ENCODE data around the gene PLIN5.
"Not testable (repeated sequence)": the region's sequence is repeated elsewhere in the genome, so short reads cannot be mapped to it uniquely, and the experiment has no call there.

Gene PLIN5

GRCh38 chr19:4552525-4552819 is 17.4 kb upstream of the PLIN5 start:
- no peak overlapping the region for H3K27ac ChIP-seq
- H4K20me1 ChIP-seq = no peaks in the 10 kb centered on the region
- no peak overlapping the region for H3K4me2 ChIP-seq
- H3K36me3 ChIP-seq = peaks cover 0 to 46% (median 4%) of the 10 kb centered on the region in 11 experiments; a peak in 9 of 22 replicates
- peaks cover 0 to 14% (median 0%) of the 10 kb centered on the region in 10 experiments; a peak in 7 of 20 replicates for H3K4me1 ChIP-seq
- H3K27me3 ChIP-seq = no peaks in the 10 kb centered on the region
- H3K9me3 ChIP-seq (replicated peaks in 1 of 11) = no peaks in the 10 kb centered on the region
- no peak overlapping the region for H3K9ac ChIP-seq
- no peak overlapping the region for H3K4me3 ChIP-seq
- TF ChIP-seq Cebpa-rat (IDR thresholded peaks at IDR 0.05) = no peak

GRCh38 chr19:4550479-4551050 is 15.5 kb upstream of the PLIN5 start:
- Histone ChIP-seq H3K4me3 (no peak overlapping the region), H3K27me3 (no peaks in the 10 kb centered on the region), H3K36me3 (peaks cover 0 to 44% (median 4%) of the 10 kb centered on the region in 11 experiments; a peak in 9 of 22 replicates), H3K9me3 (replicated peaks in 1 of 11) (no peaks in the 10 kb centered on the region), H3K4me1 (no peaks in the 10 kb centered on the region), H3K27ac (no peak overlapping the region), H3K9ac (no peak overlapping the region), H4K20me1 (no peaks in the 10 kb centered on the region), H3K4me2 (no peak overlapping the region)
- TF ChIP-seq Cebpa-rat (IDR thresholded peaks at IDR 0.05) = no peak

- no peak for TF ChIP-seq Cebpa-rat (IDR thresholded peaks at IDR 0.05)
- Histone ChIP-seq H3K27ac (no peak overlapping the region), H3K27me3 (no peaks in the 10 kb centered on the region), H3K9me3 (replicated peaks in 1 of 11) (no peaks in the 10 kb centered on the region), H4K20me1 (no peaks in the 10 kb centered on the region), H3K4me3 (no peak overlapping the region), H3K4me2 (no peak overlapping the region), H3K36me3 (peaks cover 0 to 38% (median 4%) of the 10 kb centered on the region in 11 experiments; a peak in 9 of 22 replicates), H3K9ac (no peak overlapping the region), H3K4me1 (no peaks in the 10 kb centered on the region; a peak in 1 of 20 replicates)
These were observed 15.0 kb upstream of the PLIN5 start for GRCh38 chr19:4550018-4550417.

GRCh38 chr19:4548238-4548584 is 13.2 kb upstream of the PLIN5 start:
- Histone ChIP-seq H4K20me1 (no peaks in the 10 kb centered on the region), H3K27me3 (no peaks in the 10 kb centered on the region), H3K9ac (no peak overlapping the region), H3K4me3 (no peak overlapping the region), H3K36me3 (peaks cover 0 to 25% (median 4%) of the 10 kb centered on the region in 11 experiments; a peak in 8 of 22 replicates), H3K27ac (no peak overlapping the region), H3K4me2 (no peak overlapping the region), H3K4me1 (peaks cover 0 to 18% (median 0%) of the 10 kb centered on the region in 10 experiments; a peak in 5 of 20 replicates), H3K9me3 (replicated peaks in 1 of 11) (no peaks in the 10 kb centered on the region)
- no peak for TF ChIP-seq Cebpa-rat (IDR thresholded peaks at IDR 0.05)

GRCh38 chr19:4547303-4548237 is 12.5 kb upstream of the PLIN5 start:
- Histone ChIP-seq H3K4me3 (no peak overlapping the region), H3K9ac (no peak overlapping the region), H3K9me3 (replicated peaks in 1 of 11) (no peaks in the 10 kb centered on the region), H3K4me1 (peaks cover 0 to 23% (median 2%) of the 10 kb centered on the region in 10 experiments; a peak in 10 of 20 replicates), H3K4me2 (no peak overlapping the region), H3K36me3 (peaks cover 0 to 21% (median 2%) of the 10 kb centered on the region in 11 experiments; a peak in 7 of 22 replicates), H3K27ac (no peak overlapping the region), H4K20me1 (no peaks in the 10 kb centered on the region), H3K27me3 (no peaks in the 10 kb centered on the region)
- TF ChIP-seq Cebpa-rat (IDR thresholded peaks at IDR 0.05) = no peak

GRCh38 chr19:4543842-4544647 is 9.0 kb upstream of the PLIN5 start:
- Histone ChIP-seq H3K9ac (peak overlapping the region in 2 of 11 experiments; percentile 12 to 29; a peak in 3 of 22 replicates), H3K4me2 (no peak overlapping the region; a peak in 1 of 22 replicates), H4K20me1 (no peaks in the 10 kb centered on the region), H3K36me3 (peaks cover 0 to 7% (median 0%) of the 10 kb centered on the region in 11 experiments; a peak in 3 of 22 replicates), H3K4me3 (no peak overlapping the region), H3K27ac (peak overlapping the region in 7 of 11 experiments; percentile 25 to 62 (median 50); a peak in 11 of 22 replicates), H3K27me3 (no peaks in the 10 kb centered on the region), H3K4me1 (peaks cover 13 to 58% (median 37%) of the 10 kb centered on the region in 10 experiments), H3K9me3 (replicated peaks in 1 of 11) (peaks cover 9 to 15% (median 11%) of the 10 kb centered on the region in 11 experiments; a peak in 21 of 22 replicates)
- TF ChIP-seq Cebpa-rat (IDR thresholded peaks at IDR 0.05) = no peak

GRCh38 chr19:4542896-4543841 is 8.1 kb upstream of the PLIN5 start:
- Histone ChIP-seq H3K9me3 (replicated peaks in 1 of 11) (peaks cover 9 to 15% (median 11%) of the 10 kb centered on the region in 11 experiments; a peak in 21 of 22 replicates), H3K4me1 (peaks cover 13 to 67% (median 45%) of the 10 kb centered on the region in 10 experiments), H3K4me2 (peak overlapping the region in 4 of 11 experiments; percentile 78 to 95 (median 82); a peak in 7 of 22 replicates), H4K20me1 (no peaks in the 10 kb centered on the region), H3K36me3 (peaks cover 0 to 7% (median 0%) of the 10 kb centered on the region in 11 experiments; a peak in 3 of 22 replicates), H3K4me3 (no peak overlapping the region), H3K9ac (peak overlapping the region in 2 of 11 experiments; percentile 29 to 36; a peak in 4 of 22 replicates), H3K27ac (peak overlapping the region in 7 of 11 experiments; percentile 25 to 84 (median 80); a peak in 11 of 22 replicates), H3K27me3 (no peaks in the 10 kb centered on the region)
- TF ChIP-seq Cebpa-rat (IDR thresholded peaks at IDR 0.05) = no peak

- H3K4me1 ChIP-seq = peaks cover 19 to 81% (median 58%) of the 10 kb centered on the region in 10 experiments
- H3K4me3 ChIP-seq = 0 out of 20 replicates have a peak overlapping the region, but pooled peaks of 1 of the 10 experiments have one; percentile 45
- H3K4me2 ChIP-seq = peak overlapping the region in 8 of 11 experiments; percentile 31 to 95 (median 77); a peak in 12 of 22 replicates
- H3K27ac ChIP-seq = peak overlapping the region in 10 of 11 experiments; percentile 0 to 84 (median 78); a peak in 14 of 22 replicates
- not testable (repeated sequence) for H3K27me3 ChIP-seq, H4K20me1 ChIP-seq, H3K36me3 ChIP-seq
- peaks cover 9 to 15% (median 11%) of the 10 kb centered on the region in 11 experiments; a peak in 21 of 22 replicates for H3K9me3 ChIP-seq (replicated peaks in 1 of 11)
- peak overlapping the region in 3 of 11 experiments; percentile 12 to 36 (median 29); a peak in 6 of 22 replicates for H3K9ac ChIP-seq
These were observed 6.8 kb upstream of the PLIN5 start for GRCh38 chr19:4541806-4542145.

Measured in BLaER1 treated with 17β-estradiol and CSF1 and Interleukin-3, amounts not matched to agents 10 nM and 100 nM (cell line).